Keratinocyte (primary cell): ENCODE measurements around the gene S100A14. TPM values are rescaled to one million over a fixed set of nuclear protein-coding genes. Genes with fewer than 3 reads are reported as not detected.

Experiments
- DNase-seq: peaks from one replicate; pipeline ENCODE4 v3.0.0-alpha.2; 2011; ENCODE audit warnings: low read depth, missing footprints, low spot score
- FAIRE-seq: peaks from 2 replicates; lab custom pipeline; 2011; peaks lifted over from hg19 to GRCh38; lab: Jason Lieb, UNC
- H2AFZ ChIP-seq: 2 replicates; pipeline ENCODE4 v1.6.0; 2012; ENCODE audit warnings: low read length, control low read depth, inconsistent platforms; ENCODE audit not compliant: control insufficient read depth
- H3K27ac ChIP-seq: 2 replicates; pipeline ENCODE4 v1.5.1; 2011; ENCODE audit warnings: low read length; ENCODE audit not compliant: control insufficient read depth, insufficient read depth
- H3K27me3 ChIP-seq: 3 replicates; pipeline ENCODE4 v1.6.0; 2011; ENCODE audit warnings: low read length; ENCODE audit not compliant: control insufficient read depth, insufficient read depth; ENCODE audit errors: extremely low read depth
- H3K36me3 ChIP-seq, 2 experiments: 2 replicates in 1 of 2; 3 replicates in 1 of 2; pipeline ENCODE4 v1.5.1; 2011; ENCODE audit warnings: low read length in 2 of 2, mild to moderate bottlenecking in 1 of 2; ENCODE audit not compliant: control insufficient read depth in 2 of 2, insufficient read depth in 2 of 2; ENCODE audit errors: extremely low read depth in 1 of 2
- H3K4me1 ChIP-seq: 3 replicates; pipeline ENCODE4 v1.5.1; 2011; ENCODE audit warnings: low read length; ENCODE audit not compliant: control insufficient read depth, insufficient read depth; ENCODE audit errors: extremely low read depth
- H3K4me2 ChIP-seq: 3 replicates; pipeline ENCODE4 v1.6.0; 2011; ENCODE audit warnings: low read depth, low read length; ENCODE audit not compliant: control insufficient read depth, insufficient read depth; ENCODE audit errors: extremely low read depth
- H3K4me3 ChIP-seq, 3 experiments: fragments of 200-600 bp in 1 of 3; sonication (generic) in 1 of 3; 2 replicates in 2 of 3; 3 replicates in 1 of 3; pipeline ENCODE4 v1.5.1; 2011 to 2016; ENCODE audit warnings: low read length in 3 of 3, mild to moderate bottlenecking in 3 of 3, control low read depth in 2 of 3, inconsistent platforms in 1 of 3, low read depth in 1 of 3, mixed read lengths in 1 of 3, mixed run types in 1 of 3, moderate library complexity in 1 of 3; ENCODE audit not compliant: control insufficient read depth in 2 of 3, insufficient read depth in 2 of 3; ENCODE audit errors: extremely low read depth in 1 of 3
- H3K79me2 ChIP-seq: 2 replicates; pipeline ENCODE4 v1.6.0; 2012; ENCODE audit warnings: low read length; ENCODE audit not compliant: control insufficient read depth, insufficient read depth
- H3K9ac ChIP-seq: 3 replicates; pipeline ENCODE4 v1.6.0; 2011; ENCODE audit warnings: low read length; ENCODE audit not compliant: control insufficient read depth, insufficient read depth; ENCODE audit errors: extremely low read depth
- H3K9me1 ChIP-seq: 3 replicates; pipeline ENCODE4 v1.6.0; 2011; ENCODE audit warnings: low read length; ENCODE audit not compliant: control insufficient read depth, insufficient read depth; ENCODE audit errors: extremely low read depth
- H3K9me3 ChIP-seq: 2 replicates; pipeline ENCODE4 v1.5.1; 2012; ENCODE audit warnings: low read depth, low read length; ENCODE audit not compliant: control insufficient read depth
- H4K20me1 ChIP-seq: 3 replicates; pipeline ENCODE4 v1.6.0; 2011; ENCODE audit warnings: low read length; ENCODE audit not compliant: control insufficient read depth, insufficient read depth; ENCODE audit errors: extremely low read depth
- EZH2 ChIP-seq: IDR thresholded peaks from one replicate; pipeline ENCODE4 v1.6.1; 2012; ENCODE audit warnings: inconsistent platforms, mild to moderate bottlenecking, low read length, moderate library complexity
- dilution Hi-C: fragments of 300-500 bp; cut with MboI; formaldehyde crosslinking; loops from one replicate; pipeline ENCODE4 v1.7.0; 2020; ENCODE audit warnings: low sequenced_read_pairs; ENCODE audit not compliant: extremely low pct_ligation_motif_present
- polyA plus RNA-seq, 5 experiments: library from polyadenylated mRNA; depleted of rRNA in 3 of 5; stranded (reverse) in 3 of 5; stranded (forward) in 1 of 5; unstranded in 1 of 5; fragments of >200 nt; gene quantifications; 1 replicate in 1 of 5; 2 replicates in 3 of 5; 3 replicates in 1 of 5; pipeline versions ENCODE4 v1.2.1 to v1.2.3, GENCODE V29; 2011 to 2012; ENCODE audit warnings: missing spikeins in 2 of 5, low read depth in 1 of 5, low replicate concordance in 1 of 5
- TF ChIP-seq, protein P1 (sequence below), 3 experiments: IDR thresholded peaks in 1 of 3; conservative IDR thresholded peaks in 1 of 3; optimal IDR thresholded peaks in 1 of 3; 2 replicates in 2 of 3; 3 replicates in 1 of 3; pipeline versions ENCODE3 to v1.5.1; 2011; ENCODE audit warnings: low read length in 3 of 3, mild to moderate bottlenecking in 3 of 3, moderate library complexity in 2 of 3, control low read depth in 1 of 3, inconsistent platforms in 1 of 3; ENCODE audit not compliant: insufficient read depth in 2 of 3; ENCODE audit errors: extremely low read depth in 1 of 3

The S100A14 gene
- polyA plus RNA-seq, 1 donor (not counting 4 experiments of a cell fraction or from before 2014, with no cell fraction given) = 1,394 TPM

DNA sequence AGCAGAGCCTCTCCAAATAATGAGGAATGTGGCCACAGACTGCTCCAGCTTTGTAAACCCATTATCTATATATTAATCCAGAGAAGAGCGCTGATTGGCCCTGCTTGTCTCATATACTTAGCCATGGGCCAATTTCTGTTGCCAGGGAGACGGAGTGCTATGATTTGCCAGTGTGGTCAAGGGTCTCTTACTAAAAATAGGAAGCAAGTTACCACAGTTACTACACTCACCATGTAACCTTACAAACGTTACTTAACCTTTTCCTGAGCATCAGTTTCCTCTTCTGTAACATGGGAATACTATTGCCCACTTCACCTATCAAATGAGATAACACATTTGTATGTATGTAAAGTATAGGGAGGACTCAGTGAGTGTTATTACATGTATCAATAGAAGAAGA is 42.8 kb downstream of the S100A14 start:
- H4K20me1 ChIP-seq = no peaks in the 10 kb centered on the region
- H3K27me3 ChIP-seq = no peaks in the 10 kb centered on the region
- H3K4me3 ChIP-seq = no peak overlapping the region
- H2AFZ ChIP-seq = no peak overlapping the region
- H3K9ac ChIP-seq = no peak overlapping the region
- peak overlapping the region; percentile 81 for H3K27ac ChIP-seq
- TF ChIP-seq, protein P1, sequence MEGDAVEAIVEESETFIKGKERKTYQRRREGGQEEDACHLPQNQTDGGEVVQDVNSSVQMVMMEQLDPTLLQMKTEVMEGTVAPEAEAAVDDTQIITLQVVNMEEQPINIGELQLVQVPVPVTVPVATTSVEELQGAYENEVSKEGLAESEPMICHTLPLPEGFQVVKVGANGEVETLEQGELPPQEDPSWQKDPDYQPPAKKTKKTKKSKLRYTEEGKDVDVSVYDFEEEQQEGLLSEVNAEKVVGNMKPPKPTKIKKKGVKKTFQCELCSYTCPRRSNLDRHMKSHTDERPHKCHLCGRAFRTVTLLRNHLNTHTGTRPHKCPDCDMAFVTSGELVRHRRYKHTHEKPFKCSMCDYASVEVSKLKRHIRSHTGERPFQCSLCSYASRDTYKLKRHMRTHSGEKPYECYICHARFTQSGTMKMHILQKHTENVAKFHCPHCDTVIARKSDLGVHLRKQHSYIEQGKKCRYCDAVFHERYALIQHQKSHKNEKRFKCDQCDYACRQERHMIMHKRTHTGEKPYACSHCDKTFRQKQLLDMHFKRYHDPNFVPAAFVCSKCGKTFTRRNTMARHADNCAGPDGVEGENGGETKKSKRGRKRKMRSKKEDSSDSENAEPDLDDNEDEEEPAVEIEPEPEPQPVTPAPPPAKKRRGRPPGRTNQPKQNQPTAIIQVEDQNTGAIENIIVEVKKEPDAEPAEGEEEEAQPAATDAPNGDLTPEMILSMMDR (optimal IDR thresholded peaks at IDR 0.05 in 1 of 3, IDR thresholded peaks at IDR 0.05 in 1 of 3, conservative IDR thresholded peaks at IDR 0.05 in 1 of 3; ENCODE audit: extremely low read depth in 1 of 3, insufficient read depth in 2 of 3, low read length in 3 of 3) = no peak
- no peak for TF ChIP-seq EZH2
- no peaks in the 10 kb centered on the region for H3K79me2 ChIP-seq
- peak overlapping the region; percentile 81 for H3K4me2 ChIP-seq
- dilution Hi-C loops = no loop called here
- DNase-seq (no peak), FAIRE-seq (no peak)
- peaks cover 45% of the 10 kb centered on the region for H3K4me1 ChIP-seq
- no peaks in the 10 kb centered on the region for H3K9me3 ChIP-seq
- H3K36me3 ChIP-seq = no peaks in the 10 kb centered on the region
- H3K9me1 ChIP-seq = no peaks in the 10 kb centered on the region

DNA sequence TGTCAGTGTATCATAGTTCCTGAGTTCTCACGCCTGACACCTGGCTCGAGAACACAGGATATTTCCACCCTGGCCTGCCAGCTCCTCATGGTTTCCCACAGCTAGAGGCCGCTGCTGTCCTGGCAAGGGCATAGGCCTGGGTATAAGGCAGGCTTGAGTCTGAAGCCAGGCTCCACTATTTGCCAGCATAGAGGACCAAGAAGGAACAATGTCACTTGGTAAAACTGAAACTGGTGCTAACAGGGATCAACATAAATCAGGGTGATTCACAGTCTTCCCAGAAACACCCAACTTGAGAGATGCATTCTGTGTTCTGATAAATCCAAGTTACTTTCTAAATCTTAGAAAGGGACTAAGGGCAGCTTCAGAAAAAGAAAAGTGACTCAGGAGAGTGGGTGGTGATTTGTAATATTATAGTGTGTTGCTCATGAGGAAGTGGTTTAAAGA is 43.5 kb downstream of the S100A14 start:
- dilution Hi-C loops = no loop called here
- peak overlapping the region; percentile 81 for H3K27ac ChIP-seq
- H3K9ac ChIP-seq = peak overlapping the region; percentile 52
- H3K9me3 ChIP-seq = no peaks in the 10 kb centered on the region
- no peaks in the 10 kb centered on the region for H3K9me1 ChIP-seq
- DNase-seq = no peak
- H3K36me3 ChIP-seq = no peaks in the 10 kb centered on the region
- peak overlapping the region; percentile 81 for H3K4me2 ChIP-seq
- peak; percentile 44 for FAIRE-seq
- H3K4me3 ChIP-seq = no peak overlapping the region
- H2AFZ ChIP-seq = no peak overlapping the region
- H3K4me1 ChIP-seq = peaks cover 45% of the 10 kb centered on the region
- TF ChIP-seq, protein P1 (optimal IDR thresholded peaks at IDR 0.05 in 1 of 3, IDR thresholded peaks at IDR 0.05 in 1 of 3, conservative IDR thresholded peaks at IDR 0.05 in 1 of 3; ENCODE audit: extremely low read depth in 1 of 3, insufficient read depth in 2 of 3, low read length in 3 of 3) = peak in 2 of 3 experiments; percentile 83 to 95
- no peak for TF ChIP-seq EZH2
- no peaks in the 10 kb centered on the region for H3K27me3 ChIP-seq
- no peaks in the 10 kb centered on the region for H3K79me2 ChIP-seq
- no peaks in the 10 kb centered on the region for H4K20me1 ChIP-seq
